Upper lobe of right lung (tissue), 1 donor: ENCODE measurements around the gene VPS37D. TPM values are rescaled to one million over a fixed set of nuclear protein-coding genes. Genes with fewer than 3 reads are reported as not detected.
"Not testable (repeated sequence)": the region's sequence is repeated elsewhere in the genome, so short reads cannot be mapped to it uniquely, and the experiment has no call there.

ENCODE experiments used
- ATAC-seq: fragments of 200-7000 bp; cut with Tn5 transposase; one replicate; pipeline ENCODE4 v1.9.1; 2020; ENCODE audit warnings: mild to moderate bottlenecking, moderate library complexity
- DNase-seq: peaks from one replicate; pipeline ENCODE4 v3.0.0-alpha.2; 2020
- H3K27ac ChIP-seq: fragments of 200-600 bp; one replicate; pipeline ENCODE4 v1.8.0; 2022
- H3K27me3 ChIP-seq: fragments of 200-600 bp; one replicate; pipeline ENCODE4 v1.8.0; 2022; ENCODE audit warnings: mild to moderate bottlenecking
- H3K36me3 ChIP-seq: fragments of 200-600 bp; one replicate; pipeline ENCODE4 v1.8.0; 2022
- H3K4me1 ChIP-seq: fragments of 200-600 bp; one replicate; pipeline ENCODE4 v1.8.0; 2022
- H3K4me3 ChIP-seq: fragments of 200-600 bp; one replicate; pipeline ENCODE4 v1.8.0; 2022; ENCODE audit warnings: mild to moderate bottlenecking
- H3K9me3 ChIP-seq: fragments of 200-600 bp; one replicate; pipeline ENCODE4 v1.8.0; 2022
- intact Hi-C: fragments of 100-400 bp; cut with DNase I; formaldehyde crosslinking; loops from one replicate; pipeline ENCODE4 v1.11.0; 2022
- total RNA-seq: library from RNA; stranded (reverse); fragmentation: NEBNext Ultra II Directional; extraction: Animal tissue kit (Norgen Biotek cat#: 25700); gene quantifications from one replicate; pipeline ENCODE4 v1.2.1, GENCODE V29; 2021
- TF ChIP-seq, protein P1 (sequence below): fragments of 200-600 bp; IDR thresholded peaks from one replicate; pipeline ENCODE4 v1.8.0; 2022; ENCODE audit warnings: antibody characterized with exemption
- donor health status: DM: no; HTN: yes; CAD: no; lungs with severe emphysema.

VPS37D gene
- total RNA-seq, 1 donor from 2014 or later = 1.4 TPM

DNA sequence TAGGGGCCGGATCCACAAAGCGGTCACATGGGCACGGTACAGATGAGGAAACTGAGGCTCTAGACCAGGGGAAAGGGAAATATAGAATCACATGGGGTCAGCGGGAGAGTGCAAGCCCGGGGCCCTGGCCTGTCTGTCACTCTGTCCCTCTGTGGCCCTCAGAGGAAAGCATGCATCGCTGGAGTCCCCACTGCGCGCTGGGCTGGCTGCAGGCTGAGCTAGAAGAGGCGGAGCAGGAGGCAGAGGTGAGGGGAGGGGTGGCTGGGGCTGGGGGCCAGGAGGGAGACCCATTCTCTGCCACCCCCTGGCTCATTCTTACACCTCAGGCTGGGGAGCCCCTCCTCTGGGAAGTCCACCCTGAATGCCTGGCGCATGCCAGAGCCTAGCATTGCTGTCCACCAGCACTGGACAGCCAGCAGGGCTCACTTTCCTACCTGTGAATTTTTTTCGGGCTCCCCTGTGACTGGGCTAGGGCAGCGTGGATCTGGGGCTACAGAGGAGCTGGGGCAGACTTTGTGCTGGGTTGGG lies 2.3 kb downstream of the VPS37D start:
- H3K4me1 ChIP-seq = peaks cover 8% of the 10 kb centered on the region
- H3K27ac ChIP-seq = no peak overlapping the region
- DNase-seq (no peak), ATAC-seq (no peak)
- no peak overlapping the region for H3K4me3 ChIP-seq
- H3K27me3 ChIP-seq = no peaks in the 10 kb centered on the region
- no peaks in the 10 kb centered on the region for H3K9me3 ChIP-seq
- H3K36me3 ChIP-seq = no peaks in the 10 kb centered on the region
- intact Hi-C loops = no loop called here
- TF ChIP-seq, protein P1, sequence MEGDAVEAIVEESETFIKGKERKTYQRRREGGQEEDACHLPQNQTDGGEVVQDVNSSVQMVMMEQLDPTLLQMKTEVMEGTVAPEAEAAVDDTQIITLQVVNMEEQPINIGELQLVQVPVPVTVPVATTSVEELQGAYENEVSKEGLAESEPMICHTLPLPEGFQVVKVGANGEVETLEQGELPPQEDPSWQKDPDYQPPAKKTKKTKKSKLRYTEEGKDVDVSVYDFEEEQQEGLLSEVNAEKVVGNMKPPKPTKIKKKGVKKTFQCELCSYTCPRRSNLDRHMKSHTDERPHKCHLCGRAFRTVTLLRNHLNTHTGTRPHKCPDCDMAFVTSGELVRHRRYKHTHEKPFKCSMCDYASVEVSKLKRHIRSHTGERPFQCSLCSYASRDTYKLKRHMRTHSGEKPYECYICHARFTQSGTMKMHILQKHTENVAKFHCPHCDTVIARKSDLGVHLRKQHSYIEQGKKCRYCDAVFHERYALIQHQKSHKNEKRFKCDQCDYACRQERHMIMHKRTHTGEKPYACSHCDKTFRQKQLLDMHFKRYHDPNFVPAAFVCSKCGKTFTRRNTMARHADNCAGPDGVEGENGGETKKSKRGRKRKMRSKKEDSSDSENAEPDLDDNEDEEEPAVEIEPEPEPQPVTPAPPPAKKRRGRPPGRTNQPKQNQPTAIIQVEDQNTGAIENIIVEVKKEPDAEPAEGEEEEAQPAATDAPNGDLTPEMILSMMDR = no peak

DNA sequence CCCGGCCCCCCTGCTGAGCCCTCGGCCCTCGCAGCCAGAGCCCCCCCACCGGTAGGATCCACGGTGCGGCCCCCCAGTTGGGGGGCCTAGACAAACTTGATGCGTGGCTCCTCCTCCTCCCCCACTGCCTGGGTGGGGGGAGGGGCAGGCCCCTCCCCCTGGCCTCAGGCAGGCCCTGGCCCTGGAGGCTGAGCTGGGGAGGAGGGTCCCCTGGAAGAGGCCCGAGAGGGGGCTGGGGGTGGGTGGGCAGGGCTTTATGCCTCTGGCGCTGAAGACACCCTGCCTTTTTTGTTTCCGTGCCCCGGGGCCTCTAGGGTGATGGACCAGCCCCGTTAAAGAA lies 3.7 kb downstream of the VPS37D start:
- no peak overlapping the region for H3K4me3 ChIP-seq
- H3K27me3 ChIP-seq = no peaks in the 10 kb centered on the region
- no peak for DNase-seq
- no peaks in the 10 kb centered on the region for H3K9me3 ChIP-seq
- H3K27ac ChIP-seq = no peak overlapping the region
- TF ChIP-seq, protein P1 = no peak
- H3K36me3 ChIP-seq = no peaks in the 10 kb centered on the region
- H3K4me1 ChIP-seq = peaks cover 8% of the 10 kb centered on the region
- ATAC-seq = no peak
- intact Hi-C loops = no loop called here

- Histone ChIP-seq H3K36me3 (no peaks in the 10 kb centered on the region), H3K27ac (no peak overlapping the region), H3K9me3 (no peaks in the 10 kb centered on the region), H3K27me3 (no peaks in the 10 kb centered on the region), H3K4me1 (peaks cover 8% of the 10 kb centered on the region), H3K4me3 (no peak overlapping the region)
- ATAC-seq (no peak), DNase-seq (no peak)
- TF ChIP-seq, protein P1 = no peak
- intact Hi-C loops = no loop called here
Measured at GRCh38 chr7:73671857-73672445, 4.3 kb downstream of the VPS37D start.

DNA sequence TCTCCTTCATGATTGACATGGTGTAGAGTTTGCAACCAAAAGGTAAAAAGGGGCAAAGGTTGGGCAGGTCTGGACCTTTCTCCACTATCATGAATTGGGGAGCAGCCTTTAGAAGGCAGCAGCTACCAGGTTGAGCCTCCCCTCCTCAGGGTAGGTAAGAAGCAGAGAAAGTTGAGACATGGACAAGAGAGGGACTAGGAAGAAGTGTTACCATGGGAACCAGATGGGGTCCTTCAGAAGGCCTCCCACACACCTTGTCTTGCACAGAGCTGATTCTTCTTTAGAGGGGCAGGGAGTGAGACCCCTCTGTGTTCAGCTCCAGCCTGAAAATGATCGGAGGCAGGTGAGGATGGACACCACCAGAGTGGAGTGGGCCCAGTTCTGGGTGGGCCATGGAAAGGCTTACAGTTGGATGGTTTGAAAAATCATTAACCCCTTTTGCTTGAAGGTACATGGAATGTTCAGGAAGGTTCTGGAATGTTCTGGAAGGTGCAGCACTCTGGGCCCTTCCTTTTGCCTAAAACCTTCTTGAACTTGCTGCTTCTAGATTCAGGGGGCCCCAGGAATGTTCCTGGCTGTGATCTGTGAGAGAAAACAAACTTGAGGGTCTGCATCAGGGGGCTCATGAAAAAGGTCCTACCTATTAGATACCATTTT lies 7.0 kb downstream of the VPS37D start:
- ATAC-seq = no peak
- Histone ChIP-seq H3K4me1 (no peaks in the 10 kb centered on the region), H3K36me3 (no peaks in the 10 kb centered on the region), H3K4me3 (no peak overlapping the region), H3K27ac (no peak overlapping the region), H3K27me3 (no peaks in the 10 kb centered on the region), H3K9me3 (no peaks in the 10 kb centered on the region)
- no peak for DNase-seq
- intact Hi-C loops = no loop called here
- TF ChIP-seq, protein P1 = no peak

DNA sequence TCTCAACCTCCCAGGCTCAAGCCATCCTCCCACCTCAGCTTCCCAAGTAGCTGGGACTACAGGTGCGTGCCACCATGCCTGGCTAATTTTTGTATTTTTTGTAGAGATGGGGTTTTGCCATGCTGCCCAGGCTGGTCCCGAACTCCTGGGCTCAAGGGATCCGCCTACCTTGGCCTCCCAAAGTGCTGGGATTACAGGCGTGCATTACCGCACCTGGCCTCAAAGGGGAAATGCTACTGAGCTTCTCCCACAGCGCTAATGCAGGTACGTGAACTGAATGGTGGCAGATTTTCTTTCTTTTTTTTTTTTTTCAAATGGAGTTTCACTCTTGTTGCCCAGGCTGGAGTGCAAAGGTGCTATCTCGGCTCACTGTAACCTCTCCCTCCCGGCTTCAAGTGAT lies 8.4 kb downstream of the VPS37D start:
- ATAC-seq, H3K27me3 ChIP-seq, intact Hi-C loops: not testable (repeated sequence)

DNA sequence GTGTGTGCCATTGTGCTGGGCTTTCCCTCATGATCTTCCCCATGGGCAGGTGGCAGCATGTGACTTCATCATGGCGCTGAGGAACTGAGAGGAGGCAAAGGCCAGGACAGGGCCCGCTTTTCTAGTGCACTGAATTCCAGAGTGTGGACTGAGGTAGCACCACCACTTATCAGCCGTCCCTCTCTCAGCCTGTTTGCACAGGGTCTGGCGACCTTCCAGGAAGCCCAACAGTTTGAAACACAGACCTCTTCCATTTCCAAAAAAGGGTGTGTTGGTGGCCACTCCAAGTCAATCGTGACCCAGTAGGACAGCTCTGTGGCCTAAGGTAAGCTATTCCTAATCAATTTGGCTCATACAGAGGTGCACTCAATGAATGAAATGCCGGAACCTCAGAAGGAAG lies 11.2 kb downstream of the VPS37D start:
- ATAC-seq (peak; percentile 2), DNase-seq (no peak)
- Histone ChIP-seq H3K27ac (no peak overlapping the region), H3K4me3 (no peak overlapping the region), H3K9me3 (no peaks in the 10 kb centered on the region), H3K36me3 (no peaks in the 10 kb centered on the region), H3K27me3 (no peaks in the 10 kb centered on the region), H3K4me1 (peaks cover 24% of the 10 kb centered on the region)
- TF ChIP-seq, protein P1 = no peak
- intact Hi-C loops = no loop called here

More for the DNA sequence above, 8.4 kb downstream of the VPS37D start:
- H3K27ac ChIP-seq, H3K9me3 ChIP-seq, H3K36me3 ChIP-seq, H3K4me1 ChIP-seq, DNase-seq, H3K4me3 ChIP-seq: not testable (repeated sequence)
